ENCODE data around the gene ZNF682. TPM values are rescaled to one million over a fixed set of nuclear protein-coding genes. Genes with fewer than 3 reads are reported as not detected.
"Not testable (repeated sequence)": the region's sequence is repeated elsewhere in the genome, so short reads cannot be mapped to it uniquely, and the experiment has no call there.

The ZNF682 gene
- total and polyA plus RNA-seq, 9 donors, result 3.1 to 8.8 (median 5.5) TPM

GRCh38 chr19:20068559-20068958 lies 29.3 kb upstream of the ZNF682 start:
- not testable (repeated sequence) for H3K27ac ChIP-seq (ENCODE audit: low read length); H3K4me1 ChIP-seq (ENCODE audit: control insufficient read depth, insufficient read depth, low read length); H3K36me3 ChIP-seq (ENCODE audit: control insufficient read depth, insufficient read depth, low read length); DNase-seq; H3K4me3 ChIP-seq (ENCODE audit: low read length); H3K9me3 ChIP-seq (replicated peaks; ENCODE audit: control insufficient read depth, low read depth, low read length); H3K27me3 ChIP-seq (ENCODE audit: control insufficient read depth, insufficient read depth, low read length)
- 27% methylated on average over 5 of the region's 7 CpGs for WGBS (ENCODE audit: insufficient coverage)

DNA sequence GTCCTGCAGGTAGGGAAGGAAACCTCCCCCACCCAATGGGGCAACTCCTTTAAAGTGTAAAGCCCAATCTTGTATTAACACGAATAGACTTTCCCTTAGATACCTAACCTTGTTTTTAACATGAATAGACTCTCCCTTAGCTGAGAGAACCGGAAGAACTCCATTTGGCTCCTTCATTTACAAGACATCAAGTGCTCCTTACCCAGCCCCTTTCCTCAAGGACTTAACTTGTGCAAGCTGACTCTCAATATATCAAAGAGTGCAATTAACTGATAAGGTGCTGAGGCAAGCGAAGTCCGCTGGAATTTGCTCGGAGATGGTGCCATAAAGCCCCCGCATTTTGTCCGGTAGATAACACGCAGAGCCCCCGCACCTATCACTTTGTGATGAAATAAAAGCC lies 28.6 kb upstream of the ZNF682 start:
- no peak overlapping the region for H3K4me3 ChIP-seq (ENCODE audit: low read length)
- H3K27me3 ChIP-seq (ENCODE audit: control insufficient read depth, insufficient read depth, low read length), result peaks cover 5% of the 10 kb centered on the region
- no peaks in the 10 kb centered on the region for H3K9me3 ChIP-seq (replicated peaks; ENCODE audit: control insufficient read depth, low read depth, low read length)
- H3K27ac ChIP-seq (ENCODE audit: low read length), result no peak overlapping the region
- no peaks in the 10 kb centered on the region for H3K36me3 ChIP-seq (ENCODE audit: control insufficient read depth, insufficient read depth, low read length)
- WGBS (ENCODE audit: insufficient coverage), result 13% methylated on average over 4 of the region's 9 CpGs
- no peak for DNase-seq
- H3K4me1 ChIP-seq (ENCODE audit: control insufficient read depth, insufficient read depth, low read length), result no peaks in the 10 kb centered on the region

GRCh38 chr19:20066861-20067260 lies 27.6 kb upstream of the ZNF682 start:
- Histone ChIP-seq H3K4me3 (ENCODE audit: low read length) (no peak overlapping the region), H3K36me3 (ENCODE audit: control insufficient read depth, insufficient read depth, low read length) (no peaks in the 10 kb centered on the region), H3K9me3 (replicated peaks; ENCODE audit: control insufficient read depth, low read depth, low read length) (no peaks in the 10 kb centered on the region), H3K4me1 (ENCODE audit: control insufficient read depth, insufficient read depth, low read length) (no peaks in the 10 kb centered on the region), H3K27me3 (ENCODE audit: control insufficient read depth, insufficient read depth, low read length) (peaks cover 5% of the 10 kb centered on the region), H3K27ac (ENCODE audit: low read length) (no peak overlapping the region)
- DNase-seq, result no peak
- WGBS (ENCODE audit: insufficient coverage), result 53% methylated on average over 2 of the region's 3 CpGs

GRCh38 chr19:20060282-20060681 lies 21.0 kb upstream of the ZNF682 start:
- Histone ChIP-seq H3K9me3 (replicated peaks; ENCODE audit: control insufficient read depth, low read depth, low read length) (no peaks in the 10 kb centered on the region), H3K4me1 (ENCODE audit: control insufficient read depth, insufficient read depth, low read length) (no peaks in the 10 kb centered on the region), H3K36me3 (ENCODE audit: control insufficient read depth, insufficient read depth, low read length) (no peaks in the 10 kb centered on the region), H3K27me3 (ENCODE audit: control insufficient read depth, insufficient read depth, low read length) (no peaks in the 10 kb centered on the region), H3K27ac (ENCODE audit: low read length) (no peak overlapping the region), H3K4me3 (ENCODE audit: low read length) (no peak overlapping the region)
- no CpG with 5 or more reads among the region's 1 CpG for WGBS (ENCODE audit: insufficient coverage)
- DNase-seq, result no peak

- not testable (repeated sequence) for H3K36me3 ChIP-seq (ENCODE audit: control insufficient read depth, insufficient read depth, low read length)
Observed at GRCh38 chr19:20058738-20059137, 19.4 kb upstream of the ZNF682 start.

DNA sequence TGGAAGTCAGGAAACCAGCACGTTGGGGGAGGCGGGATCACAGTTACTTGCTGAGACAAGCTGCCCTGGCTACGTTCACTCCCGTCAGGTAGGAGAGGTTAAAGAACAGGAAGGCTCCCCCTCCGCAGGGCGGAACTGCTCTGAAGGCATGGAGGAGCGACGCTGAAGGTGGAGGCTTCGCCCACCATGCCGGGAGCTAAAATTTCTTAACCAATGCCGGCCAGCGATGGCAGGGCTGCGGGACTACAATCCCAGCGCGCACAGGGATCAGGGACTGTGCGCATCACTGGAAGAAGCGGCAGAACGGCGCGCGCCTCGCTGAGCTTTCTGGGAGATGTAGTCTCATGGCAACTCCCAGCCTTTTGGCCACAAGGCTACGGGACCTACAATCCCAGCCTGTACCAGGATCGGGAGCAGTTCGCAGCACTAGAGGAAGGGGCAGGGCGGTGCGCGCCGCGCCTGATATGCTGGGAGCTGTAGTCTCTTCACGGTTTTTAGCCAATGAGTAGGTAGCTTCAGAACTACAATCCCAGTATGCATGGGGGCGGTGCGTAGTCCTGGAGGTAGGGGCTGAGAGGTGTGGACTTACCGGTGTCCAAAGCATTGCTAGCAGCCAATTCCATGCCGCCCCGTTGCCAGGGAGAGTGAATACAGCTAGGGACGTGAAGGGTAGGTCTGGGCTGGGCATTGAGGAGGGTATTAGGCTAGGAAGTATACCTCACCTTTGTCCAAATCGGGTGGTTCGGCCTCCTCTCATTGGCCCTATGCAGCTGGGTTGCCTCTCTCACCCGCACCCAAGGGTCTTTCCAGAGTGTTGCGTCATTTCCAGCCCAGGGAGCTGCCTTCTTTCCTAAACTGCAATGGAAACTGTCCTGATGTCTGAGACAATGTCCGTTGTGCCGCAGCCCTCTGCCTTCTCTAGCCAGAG lies 12.8 kb upstream of the ZNF682 start:
- H3K36me3 ChIP-seq (ENCODE audit: control insufficient read depth, insufficient read depth, low read length), result no peaks in the 10 kb centered on the region
- H3K9me3 ChIP-seq (replicated peaks; ENCODE audit: control insufficient read depth, low read depth, low read length), result no peaks in the 10 kb centered on the region
- DNase-seq, result peak; percentile 99
- H3K27me3 ChIP-seq (ENCODE audit: control insufficient read depth, insufficient read depth, low read length), result no peaks in the 10 kb centered on the region
- H3K4me3 ChIP-seq (ENCODE audit: low read length), result peak overlapping the region; percentile 91
- under 1% methylated on average over 42 of the region's 43 CpGs for WGBS (ENCODE audit: insufficient coverage)
- peak overlapping the region; percentile 79 for H3K27ac ChIP-seq (ENCODE audit: low read length)
- H3K4me1 ChIP-seq (ENCODE audit: control insufficient read depth, insufficient read depth, low read length), result peaks cover 9% of the 10 kb centered on the region

More at GRCh38 chr19:20058738-20059137, 19.4 kb upstream of the ZNF682 start:
- not testable (repeated sequence) for H3K27ac ChIP-seq (ENCODE audit: low read length); H3K27me3 ChIP-seq (ENCODE audit: control insufficient read depth, insufficient read depth, low read length); DNase-seq; H3K4me1 ChIP-seq (ENCODE audit: control insufficient read depth, insufficient read depth, low read length); H3K4me3 ChIP-seq (ENCODE audit: low read length); H3K9me3 ChIP-seq (replicated peaks; ENCODE audit: control insufficient read depth, low read depth, low read length)

DNA sequence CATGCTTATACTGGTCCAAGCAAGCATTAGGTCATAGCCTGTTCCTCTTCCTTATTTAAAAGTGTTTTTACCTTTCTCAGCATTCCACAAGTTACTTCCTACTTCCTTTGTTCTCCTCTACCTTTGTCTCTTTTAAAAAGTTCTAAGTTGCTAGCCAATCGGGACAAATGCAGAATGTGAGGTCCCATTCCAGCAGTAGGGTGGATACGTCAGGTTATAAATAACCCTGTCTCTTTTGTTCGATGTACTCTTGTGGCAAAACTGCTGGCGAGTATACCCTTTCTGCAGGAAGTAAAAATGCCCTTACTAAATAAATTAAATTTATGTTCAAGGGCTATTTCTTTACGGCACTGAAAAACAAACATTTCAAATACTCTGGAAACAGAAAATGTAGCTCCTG lies 6.4 kb upstream of the ZNF682 start:
- H3K4me3 ChIP-seq (ENCODE audit: low read length); H3K9me3 ChIP-seq (replicated peaks; ENCODE audit: control insufficient read depth, low read depth, low read length); DNase-seq; H3K36me3 ChIP-seq (ENCODE audit: control insufficient read depth, insufficient read depth, low read length); H3K4me1 ChIP-seq (ENCODE audit: control insufficient read depth, insufficient read depth, low read length); H3K27me3 ChIP-seq (ENCODE audit: control insufficient read depth, insufficient read depth, low read length); H3K27ac ChIP-seq (ENCODE audit: low read length): not testable (repeated sequence)
- no CpG with 5 or more reads among the region's 5 CpGs for WGBS (ENCODE audit: insufficient coverage)

- WGBS (ENCODE audit: insufficient coverage), result 40% methylated on average over 1 of the region's 3 CpGs
- H3K27me3 ChIP-seq (ENCODE audit: control insufficient read depth, insufficient read depth, low read length), result no peaks in the 10 kb centered on the region
- H3K9me3 ChIP-seq (replicated peaks; ENCODE audit: control insufficient read depth, low read depth, low read length), result no peaks in the 10 kb centered on the region
- H3K36me3 ChIP-seq (ENCODE audit: control insufficient read depth, insufficient read depth, low read length), result no peaks in the 10 kb centered on the region
- no peak overlapping the region for H3K27ac ChIP-seq (ENCODE audit: low read length)
- no peak overlapping the region for H3K4me3 ChIP-seq (ENCODE audit: low read length)
- DNase-seq, result peak; percentile 40
- peaks cover 2% of the 10 kb centered on the region for H3K4me1 ChIP-seq (ENCODE audit: control insufficient read depth, insufficient read depth, low read length)
Observed at GRCh38 chr19:20044663-20045062, 5.4 kb upstream of the ZNF682 start.

DNA sequence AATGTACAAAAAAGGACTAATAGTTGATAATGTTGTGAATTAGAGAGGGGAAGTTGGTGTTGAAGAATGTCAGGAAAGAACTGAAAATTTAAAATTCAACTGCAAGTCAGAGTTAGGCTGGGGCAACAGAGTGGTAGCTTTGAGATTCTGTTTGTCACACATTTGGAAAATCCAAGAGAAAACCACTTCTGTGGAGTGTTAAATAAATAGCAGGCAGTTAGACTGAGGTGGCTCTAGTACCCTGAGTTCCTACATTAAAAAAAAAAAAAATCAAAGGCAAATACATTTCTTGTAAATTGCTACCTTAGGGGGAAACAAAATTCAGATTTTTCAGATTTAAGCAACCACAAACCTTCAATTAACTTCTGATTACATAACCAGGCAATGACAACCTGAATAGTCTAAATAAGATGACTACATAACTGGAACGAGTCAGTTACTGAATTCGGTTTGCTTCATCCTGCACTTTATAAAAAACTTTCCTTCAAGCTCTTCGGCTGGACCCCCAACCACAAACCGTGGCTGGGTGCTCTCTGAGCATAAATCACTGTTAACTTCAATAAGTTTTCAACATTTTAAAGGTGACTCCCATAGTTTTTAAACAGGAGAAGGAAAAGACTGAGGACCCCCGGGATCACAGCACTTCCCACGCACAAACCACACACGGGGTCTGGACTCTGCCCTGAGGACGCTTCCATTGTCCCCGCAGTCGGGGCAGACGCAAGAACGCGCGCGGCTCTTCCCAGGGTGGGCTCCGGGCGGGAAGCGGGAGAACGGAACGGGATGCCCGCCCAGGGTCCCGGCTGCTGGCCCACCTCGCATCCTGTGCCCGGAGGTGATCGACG lies 725 bp downstream of the ZNF682 start:
- peaks cover 7% of the 10 kb centered on the region for H3K4me1 ChIP-seq (ENCODE audit: control insufficient read depth, insufficient read depth, low read length)
- no peak for DNase-seq
- H3K4me3 ChIP-seq (ENCODE audit: low read length), result peak overlapping the region; percentile 94
- WGBS (ENCODE audit: insufficient coverage), result under 1% methylated on average over 23 of the region's 26 CpGs
- H3K9me3 ChIP-seq (replicated peaks; ENCODE audit: control insufficient read depth, low read depth, low read length), result no peaks in the 10 kb centered on the region
- no peaks in the 10 kb centered on the region for H3K36me3 ChIP-seq (ENCODE audit: control insufficient read depth, insufficient read depth, low read length)
- H3K27me3 ChIP-seq (ENCODE audit: control insufficient read depth, insufficient read depth, low read length), result no peaks in the 10 kb centered on the region
- peak overlapping the region; percentile 96 for H3K27ac ChIP-seq (ENCODE audit: low read length)

DNA sequence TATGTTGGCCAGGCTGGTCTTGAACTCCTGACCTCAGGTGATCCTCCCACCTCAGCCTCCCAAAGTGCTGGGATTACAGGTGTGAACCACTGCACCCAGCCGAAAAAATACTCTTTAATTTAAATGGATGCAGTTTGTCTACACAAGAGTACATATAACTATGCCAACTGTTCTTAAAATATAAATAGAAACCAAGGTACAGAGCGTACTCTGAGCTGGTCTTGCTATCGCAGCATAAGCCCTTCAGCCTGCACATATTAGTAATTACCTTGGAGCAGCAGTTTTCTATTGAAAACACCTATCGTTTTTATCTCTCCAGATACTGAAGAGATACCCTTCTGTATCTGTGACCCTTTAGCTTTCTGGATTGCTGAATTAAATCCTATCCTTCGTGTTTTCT lies 3.4 kb downstream of the ZNF682 start:
- no peak for DNase-seq
- Histone ChIP-seq H3K4me1 (ENCODE audit: control insufficient read depth, insufficient read depth, low read length) (peaks cover 7% of the 10 kb centered on the region), H3K9me3 (replicated peaks; ENCODE audit: control insufficient read depth, low read depth, low read length) (no peaks in the 10 kb centered on the region), H3K27ac (ENCODE audit: low read length) (no peak overlapping the region), H3K27me3 (ENCODE audit: control insufficient read depth, insufficient read depth, low read length) (no peaks in the 10 kb centered on the region), H3K36me3 (ENCODE audit: control insufficient read depth, insufficient read depth, low read length) (peaks cover 9% of the 10 kb centered on the region), H3K4me3 (ENCODE audit: low read length) (no peak overlapping the region)
- 100% methylated on average over 3 of the region's 5 CpGs for WGBS (ENCODE audit: insufficient coverage)

Data from muscle of leg (tissue), 11 donors.